BE2C (cell line): ENCODE data around the gene MVK.

ENCODE experiments used
- DNase-seq: peaks from one replicate; pipeline ENCODE4 v3.0.0-alpha.2; 2020
- H3K27me3 ChIP-seq: fragments of 250-450 bp; sonication (Bioruptor Pico); 2 replicates; pipeline ENCODE4 v1.5.1; 2020; ENCODE audit warnings: mild to moderate bottlenecking
- H3K36me3 ChIP-seq: fragments of 250-450 bp; sonication (Bioruptor Pico); 2 replicates; pipeline ENCODE4 v1.5.1; 2020; ENCODE audit warnings: mild to moderate bottlenecking
- H3K4me1 ChIP-seq: fragments of 250-450 bp; sonication (Bioruptor Pico); 2 replicates; pipeline ENCODE4 v1.5.1; 2020
- H3K4me3 ChIP-seq: 2 replicates; pipeline ENCODE4 v1.5.1; 2011; ENCODE audit warnings: low read depth, low read length
- H3K9me3 ChIP-seq: fragments of 250-450 bp; sonication (Bioruptor Pico); 2 replicates; pipeline ENCODE4 v1.5.1; 2020
- CTCF ChIP-seq: IDR thresholded peaks from 2 replicates; pipeline ENCODE4 v1.5.1; 2012; ENCODE audit warnings: mild to moderate bottlenecking, low read depth, low read length

The MVK gene

GRCh38 chr12:109558374-109559199 lies 15.0 kb upstream of the MVK start:
- DNase-seq, result no peak
- Histone ChIP-seq H3K27me3 (no peaks in the 10 kb centered on the region), H3K36me3 (no peaks in the 10 kb centered on the region), H3K4me1 (no peaks in the 10 kb centered on the region), H3K9me3 (no peaks in the 10 kb centered on the region; the same call in 1 of the 2 replicates), H3K4me3 (no peak overlapping the region)
- TF ChIP-seq CTCF, result no peak

GRCh38 chr12:109559200-109559505 lies 14.4 kb upstream of the MVK start:
- no peaks in the 10 kb centered on the region; the same call in 1 of the 2 replicates for H3K9me3 ChIP-seq
- TF ChIP-seq CTCF, result no peak
- no peaks in the 10 kb centered on the region for H3K27me3 ChIP-seq
- no peak for DNase-seq
- no peaks in the 10 kb centered on the region for H3K36me3 ChIP-seq
- no peak overlapping the region for H3K4me3 ChIP-seq
- no peaks in the 10 kb centered on the region for H3K4me1 ChIP-seq

- TF ChIP-seq CTCF, result no peak
- Histone ChIP-seq H3K36me3 (peaks cover 1% of the 10 kb centered on the region; the same call in 1 of the 2 replicates), H3K4me1 (no peaks in the 10 kb centered on the region), H3K27me3 (no peaks in the 10 kb centered on the region), H3K4me3 (no peak overlapping the region), H3K9me3 (no peaks in the 10 kb centered on the region; the same call in 1 of the 2 replicates)
- no peak for DNase-seq
Measured at GRCh38 chr12:109559601-109560000, 14.0 kb upstream of the MVK start.

GRCh38 chr12:109560867-109561710 lies 12.5 kb upstream of the MVK start:
- Histone ChIP-seq H3K27me3 (no peaks in the 10 kb centered on the region), H3K4me1 (no peaks in the 10 kb centered on the region), H3K4me3 (no peak overlapping the region), H3K36me3 (peaks cover 4% of the 10 kb centered on the region; the same call in 1 of the 2 replicates), H3K9me3 (no peaks in the 10 kb centered on the region; the same call in 1 of the 2 replicates)
- DNase-seq, result no peak
- no peak for TF ChIP-seq CTCF

GRCh38 chr12:109561711-109562030 lies 11.9 kb upstream of the MVK start:
- Histone ChIP-seq H3K36me3 (peaks cover 4% of the 10 kb centered on the region; the same call in 1 of the 2 replicates), H3K9me3 (no peaks in the 10 kb centered on the region; the same call in 1 of the 2 replicates), H3K27me3 (no peaks in the 10 kb centered on the region), H3K4me1 (no peaks in the 10 kb centered on the region), H3K4me3 (no peak overlapping the region)
- TF ChIP-seq CTCF, result no peak
- DNase-seq, result no peak
